ENCODE results near the gene SFMBT1. TPM values are rescaled to one million over a fixed set of nuclear protein-coding genes. Genes with fewer than 3 reads are reported as not detected.

SFMBT1 gene
- total RNA-seq, 1 experiment from 2014 or later = 1.4 TPM

GRCh38 chr3:53051929-53052328 is 6.1 kb upstream of the SFMBT1 start:
- Histone ChIP-seq H3K36me3 (ENCODE audit: insufficient read depth, low read length, poor library complexity, severe bottlenecking) (no peaks in the 10 kb centered on the region), H3K4me1 (ENCODE audit: insufficient read depth, low read length, poor library complexity, severe bottlenecking) (no peaks in the 10 kb centered on the region), H3K27me3 (replicated peaks; ENCODE audit: insufficient read depth, low read depth, low read length, poor library complexity) (peaks cover 8% of the 10 kb centered on the region), H3K4me3 (ENCODE audit: low read depth, low read length, poor library complexity, severe bottlenecking) (no peak overlapping the region), H3K27ac (ENCODE audit: low read depth, low read length, poor library complexity, severe bottlenecking) (no peak overlapping the region), H3K9me3 (ENCODE audit: low read depth, low read length, poor library complexity, severe bottlenecking) (no peaks in the 10 kb centered on the region)
- CTCF ChIA-PET = no interaction called here
- intact Hi-C loops (cut with micrococcal nuclease; ENCODE audit: unreplicated experiment) = no loop called here
- DNase-seq (ENCODE audit: low spot score) = no peak
- no TSS peak for BruUV-seq (replicated peaks)
- TF ChIP-seq EZH2 (IDR thresholded peaks at IDR 0.05; ENCODE audit: borderline replicate concordance, low read depth, low read length, poor library complexity, severe bottlenecking) (no peak), CTCF (conservative IDR thresholded peaks at IDR 0.05; ENCODE audit: low read depth, low read length) (no peak)
- POLR2A ChIA-PET (ENCODE audit: low non-redundant PET) = no interaction called here

GRCh38 chr3:53049987-53050386 is 4.1 kb upstream of the SFMBT1 start:
- ChIA-PET POLR2A (ENCODE audit: low non-redundant PET) (no interaction called here), CTCF (no interaction called here)

GRCh38 chr3:53046171-53047170 is 598 bp upstream of the SFMBT1 start:
- peaks cover 16% of the 10 kb centered on the region for H3K27me3 ChIP-seq (replicated peaks; ENCODE audit: insufficient read depth, low read depth, low read length, poor library complexity)
- ChIA-PET POLR2A (ENCODE audit: low non-redundant PET) (no interaction called here), CTCF (interaction anchor here (0.6 kb wide), 1 partner anchor 248 kb away, joined by 4 read pairs; no protein-coding TSS in a partner anchor)
- H3K9me3 ChIP-seq (ENCODE audit: low read depth, low read length, poor library complexity, severe bottlenecking) = no peaks in the 10 kb centered on the region
- H3K36me3 ChIP-seq (ENCODE audit: insufficient read depth, low read length, poor library complexity, severe bottlenecking) = no peaks in the 10 kb centered on the region
- H3K27ac ChIP-seq (ENCODE audit: low read depth, low read length, poor library complexity, severe bottlenecking) = no peak overlapping the region
- TF ChIP-seq EZH2 (IDR thresholded peaks at IDR 0.05; ENCODE audit: borderline replicate concordance, low read depth, low read length, poor library complexity, severe bottlenecking) (no peak), CTCF (conservative IDR thresholded peaks at IDR 0.05; ENCODE audit: low read depth, low read length) (no peak)
- peak; percentile 3 for DNase-seq (ENCODE audit: low spot score)
- H3K4me1 ChIP-seq (ENCODE audit: insufficient read depth, low read length, poor library complexity, severe bottlenecking) = no peaks in the 10 kb centered on the region
- no TSS peak for BruUV-seq (replicated peaks)
- intact Hi-C loops (cut with micrococcal nuclease; ENCODE audit: unreplicated experiment) = no loop called here
- H3K4me3 ChIP-seq (ENCODE audit: low read depth, low read length, poor library complexity, severe bottlenecking) = peak overlapping the region; percentile 55

More at GRCh38 chr3:53049987-53050386, 4.1 kb upstream of the SFMBT1 start:
- Histone ChIP-seq H3K27me3 (replicated peaks; ENCODE audit: insufficient read depth, low read depth, low read length, poor library complexity) (peaks cover 16% of the 10 kb centered on the region), H3K4me1 (ENCODE audit: insufficient read depth, low read length, poor library complexity, severe bottlenecking) (no peaks in the 10 kb centered on the region), H3K9me3 (ENCODE audit: low read depth, low read length, poor library complexity, severe bottlenecking) (no peaks in the 10 kb centered on the region), H3K4me3 (ENCODE audit: low read depth, low read length, poor library complexity, severe bottlenecking) (no peak overlapping the region), H3K36me3 (ENCODE audit: insufficient read depth, low read length, poor library complexity, severe bottlenecking) (no peaks in the 10 kb centered on the region), H3K27ac (ENCODE audit: low read depth, low read length, poor library complexity, severe bottlenecking) (no peak overlapping the region)
- BruUV-seq (replicated peaks) = no TSS peak
- TF ChIP-seq CTCF (conservative IDR thresholded peaks at IDR 0.05; ENCODE audit: low read depth, low read length) = no peak
- TF ChIP-seq EZH2 (IDR thresholded peaks at IDR 0.05; ENCODE audit: borderline replicate concordance, low read depth, low read length, poor library complexity, severe bottlenecking) = no peak
- intact Hi-C loops (cut with micrococcal nuclease; ENCODE audit: unreplicated experiment) = no loop called here
- no peak for DNase-seq (ENCODE audit: low spot score)
